T-helper 1 cell (primary cell): Measurements from ENCODE around the gene RPL12.
"Not testable (repeated sequence)": the region's sequence is repeated elsewhere in the genome, so short reads cannot be mapped to it uniquely, and the experiment has no call there.

Source experiments
- DNase-seq, 5 donors: peaks; one replicate each; pipeline ENCODE4 v3.0.0-alpha.2; 2012 to 2020

RPL12 gene

DNA sequence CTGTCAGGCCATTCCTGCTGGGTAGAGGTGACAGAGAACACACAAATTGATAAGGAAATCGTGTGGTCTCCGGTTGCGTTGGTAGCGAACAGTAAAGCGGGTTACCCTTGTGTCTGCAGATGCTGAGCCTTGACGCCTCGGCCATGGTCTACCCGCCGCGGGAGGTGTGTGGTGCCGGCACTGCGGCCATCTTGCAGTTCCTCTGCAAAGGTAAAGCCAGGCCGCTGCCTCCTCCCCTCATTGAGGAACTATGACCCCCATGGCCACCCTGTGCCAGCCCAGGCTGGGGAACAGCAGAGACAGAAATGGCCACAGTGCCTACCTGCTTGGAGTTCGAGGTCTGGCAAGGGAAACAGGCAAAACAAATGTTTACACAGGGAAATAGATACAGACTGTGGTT lies 16.4 kb upstream of the RPL12 start:
- DNase-seq, result no peak

DNA sequence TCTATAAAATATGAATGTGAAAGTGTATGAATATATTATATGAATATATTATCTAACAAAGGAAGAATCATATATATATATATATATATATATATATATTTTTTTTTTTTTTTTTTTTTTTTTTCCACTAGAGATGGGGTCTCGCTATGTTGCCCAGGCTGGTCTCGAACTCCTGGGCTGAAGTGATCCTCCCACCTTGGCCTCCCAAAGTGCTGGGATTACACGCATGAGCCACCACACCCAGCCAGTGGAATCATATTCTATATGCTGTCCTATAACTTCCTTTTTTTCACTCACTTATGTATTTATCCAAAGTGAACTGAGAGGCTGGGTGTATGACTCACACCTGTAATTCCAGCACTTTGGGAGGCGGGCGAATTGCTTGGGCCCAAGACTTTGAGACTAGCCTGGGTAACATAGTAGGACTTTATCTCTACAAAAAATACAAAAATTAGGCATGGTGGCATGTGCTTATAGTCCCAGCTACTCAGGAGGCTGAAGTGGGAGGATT lies 15.3 kb upstream of the RPL12 start:
- not testable (repeated sequence) for DNase-seq

DNA sequence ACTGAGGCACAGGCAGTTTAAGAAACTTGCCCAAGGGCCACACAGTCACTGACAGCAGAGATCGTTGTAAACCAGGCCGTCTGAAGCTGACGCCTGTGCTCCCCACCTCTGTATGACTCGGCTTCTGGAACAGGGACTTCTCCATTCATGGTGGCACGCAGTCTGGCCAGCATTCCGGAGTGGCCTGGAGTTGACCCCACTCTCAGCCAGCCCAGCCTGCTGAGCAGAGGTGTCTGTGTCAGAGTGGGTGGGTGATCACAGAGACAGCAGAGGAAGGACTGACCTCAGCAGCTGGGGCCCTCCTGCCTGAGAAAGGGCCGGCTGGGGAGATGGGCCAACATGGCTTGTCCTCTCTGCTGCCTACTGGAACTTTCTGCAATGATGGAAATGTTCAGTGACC lies 12.7 kb upstream of the RPL12 start:
- DNase-seq, result no peak

DNA sequence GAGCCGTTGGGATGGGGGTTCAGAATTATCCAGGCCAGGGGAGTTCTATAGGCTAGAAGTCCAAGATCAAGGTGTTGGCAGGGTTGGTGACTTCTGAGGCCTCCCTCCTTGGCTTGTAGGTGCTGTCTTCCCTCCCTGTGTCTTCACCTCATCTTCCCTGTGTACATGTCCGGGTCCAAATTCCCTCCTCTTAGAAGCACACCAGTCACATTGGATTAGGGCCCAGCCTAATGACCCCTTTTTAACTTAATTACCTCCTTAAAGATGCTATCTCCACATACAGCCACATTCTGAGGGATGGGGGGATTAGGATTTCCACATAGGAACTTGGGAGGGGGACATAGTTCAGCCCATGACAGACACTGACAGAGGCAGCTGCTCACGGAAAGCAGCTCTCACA lies 12.2 kb upstream of the RPL12 start:
- no peak for DNase-seq

DNA sequence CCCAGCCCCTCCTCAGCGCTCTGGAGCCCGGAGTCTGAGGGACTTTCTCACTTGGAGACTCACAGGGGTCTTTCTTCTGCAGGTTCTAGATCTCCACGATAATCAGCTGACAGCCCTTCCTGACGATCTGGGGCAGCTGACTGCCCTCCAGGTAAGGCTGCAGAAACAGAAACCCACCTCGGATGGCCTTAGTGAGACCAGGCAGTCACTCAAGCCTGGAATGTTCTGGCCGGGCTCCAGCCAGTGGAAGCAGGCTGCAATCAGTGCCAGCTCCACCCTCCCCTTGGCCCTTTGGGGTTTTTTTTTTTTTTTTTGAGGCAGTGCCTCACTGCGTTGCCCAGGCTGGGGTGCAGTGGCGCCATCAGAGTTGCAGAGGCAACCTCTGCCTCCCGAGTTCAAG lies 7.7 kb upstream of the RPL12 start:
- DNase-seq, result no peak

DNA sequence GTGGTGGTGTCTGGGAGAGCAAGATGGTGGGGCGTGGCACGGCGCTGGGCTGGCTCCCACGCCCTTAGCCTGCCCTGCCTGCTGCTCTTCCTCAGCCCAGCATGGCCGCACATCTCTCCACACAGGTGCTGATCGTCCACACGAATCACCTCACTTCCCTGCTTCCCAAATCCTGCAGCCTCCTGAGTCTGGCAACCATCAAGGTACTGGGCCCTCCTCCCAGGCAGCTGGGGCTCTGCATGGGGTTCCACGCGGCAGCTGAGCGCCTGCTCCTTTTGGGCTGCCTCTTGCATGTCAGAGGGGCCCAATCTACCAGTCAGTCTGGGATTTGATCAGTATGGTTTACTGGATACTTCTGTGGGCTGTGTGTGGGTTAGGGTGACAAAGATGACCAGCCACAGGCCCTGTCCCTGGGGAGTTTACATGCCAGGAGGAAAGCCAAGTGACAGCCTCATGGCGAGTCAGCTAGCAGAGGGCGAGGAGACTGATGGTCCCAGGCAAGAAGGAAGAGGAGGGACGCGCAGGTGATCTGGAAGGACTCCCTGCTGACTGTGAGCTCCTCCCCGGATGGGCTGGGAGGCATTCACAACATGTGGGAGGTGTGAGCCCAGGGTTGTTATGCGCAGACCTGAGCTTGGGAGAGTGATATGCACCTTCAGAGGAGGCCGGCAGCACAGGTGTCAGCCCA lies 6.1 kb upstream of the RPL12 start:
- DNase-seq, result no peak

DNA sequence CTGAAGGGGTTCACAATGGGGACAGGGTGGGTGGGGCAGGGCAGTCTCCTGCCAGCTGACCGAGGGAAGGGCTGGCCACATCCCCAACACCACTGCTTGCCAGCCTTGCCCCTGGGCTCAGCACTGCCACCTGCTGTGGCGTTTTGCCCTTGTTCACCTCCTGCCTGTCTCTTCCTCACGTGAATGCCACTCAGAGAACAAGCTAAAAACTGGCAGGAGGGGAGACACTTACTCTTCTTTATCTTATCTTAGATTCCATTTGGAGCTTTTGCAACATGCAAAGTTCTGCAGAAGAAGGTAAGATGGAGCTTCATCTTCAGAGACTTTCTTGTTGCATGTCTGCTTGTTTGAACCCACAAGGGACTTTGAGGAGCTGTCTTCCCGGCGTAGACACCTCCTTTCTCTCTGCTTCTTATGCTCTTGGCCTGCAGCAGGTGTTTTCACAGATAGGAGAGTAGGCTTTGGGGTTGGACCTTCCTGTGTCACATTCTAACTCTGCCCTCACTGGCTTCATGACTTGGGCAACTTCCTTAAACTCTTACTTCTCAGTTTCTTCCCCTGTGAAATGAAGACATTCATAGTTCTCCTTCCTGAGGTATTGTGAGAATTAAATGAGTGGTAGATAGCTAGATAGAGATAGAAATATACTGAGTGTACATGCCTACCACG lies 4.3 kb upstream of the RPL12 start:
- DNase-seq, result no peak

DNA sequence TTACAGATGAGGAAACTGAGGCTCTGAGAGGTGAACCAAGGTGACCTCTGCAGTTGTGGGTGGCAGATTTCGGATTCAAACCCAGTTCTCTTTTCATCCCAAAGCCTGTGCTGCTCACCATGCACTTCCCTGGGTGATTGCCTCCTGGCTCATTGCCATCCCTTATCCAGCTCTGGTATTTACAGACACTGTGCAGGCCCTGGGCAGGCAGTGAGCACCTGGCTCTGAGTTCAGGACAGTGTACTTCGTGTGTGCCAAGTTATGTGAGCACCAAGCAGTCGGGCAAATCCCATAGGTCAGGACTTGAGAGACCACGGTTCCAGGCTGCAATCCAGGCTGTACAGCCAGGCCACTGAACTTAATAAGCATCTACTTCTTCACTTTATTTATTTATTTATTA lies 1.5 kb upstream of the RPL12 start:
- no peak for DNase-seq

DNA sequence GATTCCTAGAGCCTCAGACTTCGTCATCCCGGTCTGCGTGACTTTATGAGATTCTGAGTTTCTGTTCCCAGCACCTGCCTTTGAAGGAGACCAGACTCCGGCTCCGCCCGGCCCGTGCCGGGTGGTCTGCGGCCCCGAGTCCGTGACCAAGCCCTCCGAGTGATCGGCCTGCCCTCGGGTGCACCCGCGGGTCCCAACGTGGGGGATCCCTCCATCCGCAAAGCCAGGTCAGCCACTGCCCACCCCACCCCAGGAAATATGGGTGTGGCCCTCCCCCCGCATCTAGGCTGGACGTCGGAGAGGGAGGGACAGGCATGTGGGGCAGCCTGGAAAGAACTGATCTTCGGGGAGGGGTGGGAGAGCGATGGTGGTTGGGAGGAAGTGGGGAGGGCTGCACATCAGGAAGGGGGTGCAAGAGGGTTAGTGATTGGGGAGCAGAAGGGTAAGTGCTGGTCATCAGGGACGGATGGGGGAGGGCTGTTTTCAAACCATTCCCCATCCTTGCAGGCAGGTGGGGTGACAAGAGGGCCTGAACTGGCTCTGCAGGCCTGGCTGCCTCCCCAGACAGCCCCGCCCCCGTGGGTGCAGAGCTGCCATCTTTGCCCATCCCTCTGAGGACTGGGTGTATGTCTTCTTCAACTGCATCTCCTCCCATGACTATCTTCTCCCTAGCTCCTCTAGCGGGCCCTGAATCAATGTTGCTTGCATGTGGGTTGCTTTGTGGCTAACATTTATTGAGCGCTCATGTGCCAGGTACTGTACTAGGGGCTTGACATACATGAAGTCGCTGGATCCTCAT lies 851 bp upstream of the RPL12 start:
- DNase-seq, result peak in 4 of 5 donors; percentile 18 to 62 (median 32)

DNA sequence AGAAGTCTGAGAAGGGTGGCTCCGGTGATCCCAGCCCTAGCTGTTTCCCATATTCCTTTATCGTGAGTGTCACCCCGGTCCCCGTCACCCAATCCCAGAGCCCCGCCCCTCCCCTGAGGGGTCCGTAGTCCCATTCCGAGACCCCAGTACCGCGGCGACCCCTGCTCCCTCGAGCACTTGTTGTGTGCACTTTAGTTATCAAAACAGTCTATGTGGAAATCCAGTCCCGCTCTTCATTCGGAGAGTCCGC lies 327 bp upstream of the RPL12 start:
- DNase-seq, result no peak

DNA sequence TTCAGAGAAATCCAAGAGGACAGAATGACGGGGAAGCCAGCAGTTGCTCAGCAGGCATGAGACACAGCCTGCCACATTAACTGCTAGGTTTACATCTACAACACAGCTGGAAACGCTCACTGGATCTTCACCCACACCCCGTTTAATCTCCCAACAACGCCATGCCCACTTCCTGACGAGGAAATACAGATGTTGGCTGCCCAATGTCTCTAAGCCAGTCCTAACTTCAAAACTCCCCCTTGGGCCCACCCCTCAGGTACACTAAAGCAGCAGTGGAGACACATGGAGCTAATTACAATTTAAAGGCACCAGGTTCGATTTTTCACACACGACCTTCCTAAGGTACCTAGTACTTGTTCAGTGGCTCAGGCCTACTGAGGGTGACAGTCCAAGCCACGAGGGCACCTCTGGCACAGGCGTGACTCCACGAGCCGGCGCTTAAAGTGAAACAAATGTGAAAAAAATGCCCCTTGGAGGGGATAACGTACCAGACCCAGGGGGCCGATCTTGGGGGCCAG lies 904 bp downstream of the RPL12 start:
- no peak for DNase-seq

DNA sequence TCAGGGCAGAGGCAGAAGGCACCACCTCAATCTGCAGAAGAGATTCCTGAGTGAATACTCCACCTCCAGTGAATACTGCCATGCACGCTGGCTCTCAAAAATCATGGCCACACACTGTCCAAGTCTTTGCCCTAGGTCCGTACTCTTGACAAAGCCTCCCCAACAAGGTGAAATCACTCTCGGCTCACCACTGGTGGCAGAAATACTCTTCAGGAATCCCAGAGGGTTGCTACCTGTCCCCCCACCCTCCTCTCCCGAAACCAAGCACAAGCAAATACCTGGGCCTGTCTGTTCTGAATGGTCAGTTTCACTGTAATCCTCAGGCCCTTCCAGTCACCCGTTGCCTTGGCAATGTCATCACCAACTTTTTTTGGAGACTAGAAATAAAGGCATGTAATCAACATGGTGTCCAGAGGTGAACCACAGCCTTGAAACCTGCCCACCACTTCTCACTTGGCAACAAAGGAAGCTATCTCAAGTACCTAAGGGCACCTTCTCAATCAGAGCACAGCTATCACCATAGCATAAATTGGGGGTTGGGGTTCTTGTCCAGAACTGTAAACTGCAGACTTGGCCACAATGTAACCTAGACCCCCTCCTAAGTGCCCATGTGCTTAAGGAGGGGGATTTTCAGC lies 1.8 kb downstream of the RPL12 start:
- DNase-seq, result no peak

DNA sequence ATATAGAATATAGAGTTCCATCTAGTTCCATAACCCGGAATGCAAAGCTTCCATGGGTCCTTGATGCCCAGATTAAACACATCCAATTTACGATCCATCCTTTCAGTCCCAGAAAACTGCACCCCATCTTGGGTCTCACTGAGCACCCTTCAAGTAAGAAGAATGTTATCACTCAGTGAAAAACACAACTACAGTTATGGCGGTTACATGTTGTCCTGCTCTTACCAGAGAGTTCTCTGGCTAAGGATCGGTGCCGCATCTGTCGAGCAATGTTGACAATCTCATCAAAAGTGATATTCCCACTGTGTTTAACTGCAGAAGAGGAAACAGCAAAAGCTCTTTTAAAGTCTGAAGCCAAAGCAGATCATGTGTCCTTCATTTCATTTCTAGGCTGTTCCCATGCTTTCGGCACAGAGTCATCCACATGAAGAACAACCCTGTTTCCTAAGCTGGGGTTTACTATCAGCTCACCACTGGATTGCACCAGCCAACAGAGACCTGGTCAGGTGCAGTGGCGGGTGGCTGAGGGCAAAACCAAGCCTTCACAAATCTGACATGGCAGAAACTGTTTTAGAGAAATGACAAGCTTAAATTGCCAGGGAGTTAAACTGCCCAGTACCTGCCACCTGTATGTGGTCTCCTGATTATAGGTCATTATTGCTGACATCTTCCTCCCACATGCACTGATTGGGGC lies 2.9 kb downstream of the RPL12 start:
- DNase-seq, result no peak

DNA sequence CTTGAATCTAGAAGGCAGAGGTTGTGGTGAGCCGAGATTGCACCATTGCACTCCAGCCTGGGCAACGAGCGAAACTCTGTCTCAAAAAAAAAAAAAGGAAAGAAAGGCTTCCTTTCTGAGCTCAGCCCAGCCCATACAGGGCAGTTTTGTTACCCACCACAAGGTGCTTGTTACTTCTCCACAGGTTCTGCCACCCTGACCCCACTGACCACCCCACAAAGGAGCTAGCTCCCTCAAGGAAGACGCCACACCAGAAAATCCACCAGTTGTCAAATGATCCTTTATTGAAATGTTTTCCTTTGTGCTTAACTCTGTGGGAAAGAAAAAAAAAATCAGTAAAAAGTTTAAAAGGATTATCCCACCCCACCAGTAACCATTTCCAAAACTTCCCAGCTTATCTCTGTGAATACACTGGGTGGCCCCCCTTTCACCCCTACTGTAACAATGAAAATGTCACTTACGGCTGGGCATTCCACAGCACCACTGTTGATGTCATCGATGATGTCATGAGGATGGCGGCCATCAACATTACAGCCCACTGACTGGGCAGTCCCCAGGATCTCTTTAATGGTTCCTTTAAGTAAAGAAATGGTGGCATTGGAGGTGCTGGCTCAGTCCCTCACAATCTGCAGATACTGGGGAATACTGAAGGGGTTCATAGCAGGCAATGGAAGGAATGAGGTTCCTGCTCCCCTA lies 3.6 kb downstream of the RPL12 start:
- DNase-seq, result no peak

DNA sequence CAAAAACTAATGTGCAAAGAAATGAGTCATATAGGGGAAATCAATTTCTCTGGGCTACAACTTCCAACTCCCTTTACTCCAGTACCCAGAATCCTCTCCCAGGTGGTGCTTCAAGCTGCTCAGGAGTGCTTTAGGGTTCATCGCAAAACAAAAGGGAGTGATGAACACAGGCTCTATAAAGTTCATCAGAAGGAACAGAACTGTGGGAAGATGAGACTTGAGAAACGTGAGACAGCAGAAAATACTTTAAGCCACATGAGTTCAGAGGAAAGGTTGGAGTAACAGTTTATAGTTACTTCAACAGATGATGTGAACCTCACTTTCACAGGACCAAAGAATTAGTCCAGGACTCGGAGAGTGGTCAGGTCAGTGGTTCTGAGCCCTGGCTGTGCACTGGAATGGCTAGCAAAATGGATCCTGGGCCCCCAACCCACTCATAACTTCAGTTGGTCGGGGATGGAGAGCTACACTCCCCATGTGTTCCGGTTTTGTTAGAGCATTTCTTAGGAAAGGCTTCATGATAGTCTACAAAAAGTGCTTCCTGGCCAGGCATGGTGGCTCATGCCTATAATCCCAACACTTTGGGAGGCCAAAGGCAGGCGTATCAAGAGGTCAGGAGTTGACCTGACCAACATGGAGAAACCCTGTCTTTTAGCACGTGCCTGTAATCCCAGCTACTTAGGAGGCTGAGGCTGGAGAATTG lies 4.3 kb downstream of the RPL12 start:
- no peak for DNase-seq

DNA sequence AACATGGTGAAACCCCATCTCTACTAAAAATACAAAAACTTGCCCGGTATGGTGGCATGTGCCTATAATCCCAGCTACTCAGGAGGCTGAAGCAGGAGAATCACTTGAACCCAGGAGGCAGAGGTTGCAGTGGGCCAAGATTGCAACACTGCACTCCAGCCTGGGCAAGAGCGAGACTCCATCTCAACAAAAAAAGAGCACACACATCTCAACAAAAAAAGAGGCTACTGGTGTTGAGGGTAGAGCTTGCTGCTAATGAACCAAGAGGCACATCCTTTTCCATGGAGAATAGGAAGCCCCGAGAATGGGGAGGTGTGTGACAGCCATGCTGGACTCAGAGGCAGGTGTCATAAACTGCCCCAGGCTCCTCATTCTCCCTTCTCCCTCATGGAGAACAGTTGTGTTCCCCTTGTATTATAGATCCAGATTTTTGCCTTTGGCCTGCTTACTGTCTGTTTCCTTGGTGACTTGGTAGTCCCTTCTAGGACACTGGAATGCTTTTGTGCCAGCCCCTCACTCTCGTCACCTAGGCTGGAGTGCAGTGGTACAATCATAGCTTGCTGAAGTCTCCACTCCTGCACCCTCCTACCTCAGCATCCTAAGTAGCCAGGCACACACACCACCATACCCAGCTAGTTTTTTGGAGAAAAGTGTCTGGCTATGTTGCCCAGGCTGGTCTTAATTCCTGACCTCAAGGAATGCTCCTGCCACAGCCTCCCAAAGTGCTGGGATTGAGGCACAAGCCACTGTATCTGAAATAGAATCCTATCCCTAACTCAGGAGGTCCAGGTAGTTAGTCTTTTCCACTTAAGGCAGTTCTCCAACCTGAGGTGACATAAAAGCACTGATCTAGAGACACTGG lies 5.1 kb downstream of the RPL12 start:
- no peak for DNase-seq

DNA sequence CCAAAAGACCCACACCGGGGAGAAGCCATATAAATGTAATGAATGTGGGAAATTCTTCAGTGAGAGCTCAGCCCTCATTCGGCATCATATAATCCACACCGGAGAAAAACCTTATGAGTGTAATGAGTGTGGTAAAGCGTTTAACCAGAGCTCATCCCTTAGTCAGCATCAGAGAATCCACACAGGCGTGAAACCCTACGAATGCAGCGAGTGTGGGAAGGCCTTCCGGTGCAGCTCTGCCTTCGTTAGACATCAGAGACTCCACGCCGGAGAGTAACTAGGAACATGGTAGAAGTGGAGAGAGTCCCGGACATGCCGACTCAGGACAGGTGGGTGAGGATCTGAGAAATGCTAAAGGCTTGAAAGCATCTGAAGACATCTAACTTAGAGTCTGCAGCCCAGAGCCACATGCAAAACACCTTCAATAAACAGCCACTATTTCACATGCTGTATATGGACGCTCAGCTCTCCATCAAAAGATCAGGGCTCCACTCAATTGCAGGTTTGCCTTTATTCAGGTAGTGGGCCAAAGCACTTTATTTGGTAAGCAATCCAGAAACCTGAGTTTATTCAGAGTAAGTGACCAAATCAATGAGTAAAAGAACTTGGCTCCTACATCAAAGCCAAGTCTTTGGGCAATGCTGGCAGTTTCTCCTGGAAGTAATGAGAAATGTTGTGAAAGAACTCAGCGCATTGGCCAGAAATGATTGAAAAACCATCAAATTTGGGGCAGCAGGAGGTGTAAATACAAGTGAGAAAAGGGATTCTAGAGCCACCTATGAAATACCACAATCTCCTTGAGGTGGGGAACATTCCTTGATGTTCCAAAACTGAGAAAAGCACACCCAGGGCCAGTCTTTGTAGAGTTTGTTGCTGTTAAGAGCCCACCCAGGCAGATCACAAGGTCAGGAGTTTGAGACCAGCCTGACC lies 6.0 kb downstream of the RPL12 start:
- no peak for DNase-seq

DNA sequence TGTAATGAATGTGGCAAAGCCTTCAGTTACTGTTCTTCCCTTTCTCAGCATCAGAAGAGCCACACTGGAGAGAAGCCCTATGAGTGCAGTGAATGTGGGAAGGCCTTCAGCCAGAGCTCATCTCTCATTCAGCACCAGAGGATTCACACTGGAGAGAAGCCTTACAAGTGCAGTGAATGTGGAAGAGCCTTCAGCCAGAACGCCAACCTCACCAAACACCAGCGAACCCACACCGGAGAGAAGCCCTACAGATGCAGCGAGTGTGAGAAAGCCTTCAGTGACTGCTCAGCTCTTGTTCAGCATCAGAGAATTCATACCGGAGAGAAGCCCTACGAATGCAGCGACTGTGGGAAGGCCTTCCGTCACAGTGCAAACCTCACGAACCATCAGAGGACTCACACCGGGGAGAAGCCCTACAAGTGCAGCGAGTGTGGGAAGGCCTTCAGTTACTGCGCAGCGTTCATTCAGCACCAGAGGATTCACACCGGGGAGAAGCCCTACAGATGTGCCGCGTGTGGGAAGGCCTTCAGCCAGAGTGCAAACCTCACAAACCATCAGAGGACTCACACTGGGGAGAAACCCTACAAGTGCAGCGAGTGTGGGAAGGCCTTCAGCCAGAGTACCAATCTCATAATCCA lies 6.8 kb downstream of the RPL12 start:
- DNase-seq, result no peak

DNA sequence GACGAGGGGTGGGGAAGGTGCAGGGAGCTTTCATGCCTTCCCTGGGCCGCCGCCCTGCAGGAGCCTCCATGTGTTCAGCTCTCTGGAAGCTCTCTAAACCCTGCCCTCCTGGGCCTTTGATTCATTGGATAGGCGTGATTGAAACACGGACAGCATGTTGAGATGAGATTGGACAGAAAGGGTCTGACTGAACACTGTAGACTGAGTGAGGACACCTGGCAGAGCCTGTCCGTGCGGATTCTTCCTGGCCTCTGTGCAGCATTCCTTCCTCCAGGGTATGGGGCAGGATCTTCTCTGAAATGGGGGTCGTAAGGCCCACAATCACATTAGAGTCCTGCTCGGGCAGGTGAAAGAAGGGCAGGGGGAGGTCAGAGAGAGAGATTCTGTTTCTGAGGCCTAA lies 12.8 kb downstream of the RPL12 start:
- no peak for DNase-seq
